HG02840 (cell line): ENCODE results near the gene AKR1B15.

ENCODE experiments used
- ATAC-seq: cut with Tn5 transposase; IDR thresholded peaks from one replicate; pipeline ENCODE4 v1.9.1; 2021; ENCODE audit warnings: mild to moderate bottlenecking, moderate library complexity, moderate number of reproducible peaks; ENCODE audit not compliant: unreplicated experiment, low FRiP score

The AKR1B15 gene

GRCh38 chr7:134611611-134612151 lies 62.8 kb downstream of the AKR1B15 start:
- no peak for ATAC-seq

- no peak for ATAC-seq
Measured at GRCh38 chr7:134612197-134612596, 63.3 kb downstream of the AKR1B15 start.

- ATAC-seq: no peak
Measured at GRCh38 chr7:134613623-134614347, 64.9 kb downstream of the AKR1B15 start.

GRCh38 chr7:134616611-134617010 lies 67.7 kb downstream of the AKR1B15 start:
- ATAC-seq: no peak

- ATAC-seq: no peak
Measured at GRCh38 chr7:134618756-134619530, 70.0 kb downstream of the AKR1B15 start.

- no peak for ATAC-seq
Measured at GRCh38 chr7:134619627-134620331, 70.9 kb downstream of the AKR1B15 start.

GRCh38 chr7:134622303-134622995 lies 73.5 kb downstream of the AKR1B15 start:
- no peak for ATAC-seq

- ATAC-seq: no peak
Measured at GRCh38 chr7:134623193-134623592, 74.3 kb downstream of the AKR1B15 start.

GRCh38 chr7:134625550-134625949 lies 76.6 kb downstream of the AKR1B15 start:
- no peak for ATAC-seq

- ATAC-seq: no peak
Measured at GRCh38 chr7:134627109-134627774, 78.3 kb downstream of the AKR1B15 start.

GRCh38 chr7:134627775-134628153 lies 78.9 kb downstream of the AKR1B15 start:
- no peak for ATAC-seq

- ATAC-seq: no peak
Measured at GRCh38 chr7:134629445-134629844, 80.5 kb downstream of the AKR1B15 start.
